ENCODE data around the gene MDN1. TPM values are rescaled to one million over a fixed set of nuclear protein-coding genes. Genes with fewer than 3 reads are reported as not detected.

Gene MDN1
- total RNA-seq, 1 experiment from 2014 or later = 50.0 TPM

DNA sequence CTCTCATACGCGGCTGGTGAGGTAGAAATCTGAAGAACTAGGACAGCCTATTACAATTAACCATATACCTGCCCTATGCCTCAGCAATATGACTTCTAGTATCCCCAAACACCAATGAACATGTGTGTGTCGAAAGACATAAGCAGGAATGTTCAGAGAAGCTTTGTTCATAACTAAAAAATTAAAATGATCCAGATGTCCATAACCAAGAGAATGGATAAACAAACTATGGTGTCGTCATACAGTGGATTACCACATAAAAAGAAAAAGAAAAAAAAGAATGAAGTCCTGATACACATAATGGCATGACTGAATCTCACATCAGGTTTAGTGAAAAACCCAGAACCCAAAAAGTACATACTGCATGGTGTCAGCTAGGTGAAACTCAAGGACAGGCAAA lies 73.9 kb downstream of the MDN1 start:
- Mint-ChIP-seq H3K4me3 (ENCODE audit: low read depth, unreplicated experiment) (no peak overlapping the region), H3K27ac (ENCODE audit: unreplicated experiment) (no peak overlapping the region), H3K4me1 (ENCODE audit: low read depth, unreplicated experiment) (no peaks in the 10 kb centered on the region), H3K9me3 (ENCODE audit: low read depth, unreplicated experiment) (no peaks in the 10 kb centered on the region), H3K36me3 (ENCODE audit: insufficient read depth, unreplicated experiment) (peaks cover 23% of the 10 kb centered on the region), H3K27me3 (ENCODE audit: unreplicated experiment) (no peaks in the 10 kb centered on the region)
- TF ChIP-seq, protein P1, sequence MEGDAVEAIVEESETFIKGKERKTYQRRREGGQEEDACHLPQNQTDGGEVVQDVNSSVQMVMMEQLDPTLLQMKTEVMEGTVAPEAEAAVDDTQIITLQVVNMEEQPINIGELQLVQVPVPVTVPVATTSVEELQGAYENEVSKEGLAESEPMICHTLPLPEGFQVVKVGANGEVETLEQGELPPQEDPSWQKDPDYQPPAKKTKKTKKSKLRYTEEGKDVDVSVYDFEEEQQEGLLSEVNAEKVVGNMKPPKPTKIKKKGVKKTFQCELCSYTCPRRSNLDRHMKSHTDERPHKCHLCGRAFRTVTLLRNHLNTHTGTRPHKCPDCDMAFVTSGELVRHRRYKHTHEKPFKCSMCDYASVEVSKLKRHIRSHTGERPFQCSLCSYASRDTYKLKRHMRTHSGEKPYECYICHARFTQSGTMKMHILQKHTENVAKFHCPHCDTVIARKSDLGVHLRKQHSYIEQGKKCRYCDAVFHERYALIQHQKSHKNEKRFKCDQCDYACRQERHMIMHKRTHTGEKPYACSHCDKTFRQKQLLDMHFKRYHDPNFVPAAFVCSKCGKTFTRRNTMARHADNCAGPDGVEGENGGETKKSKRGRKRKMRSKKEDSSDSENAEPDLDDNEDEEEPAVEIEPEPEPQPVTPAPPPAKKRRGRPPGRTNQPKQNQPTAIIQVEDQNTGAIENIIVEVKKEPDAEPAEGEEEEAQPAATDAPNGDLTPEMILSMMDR (IDR thresholded peaks at IDR 0.05; ENCODE audit: unreplicated experiment) = no peak
- DNase-seq = no peak
- intact Hi-C loops (cut with micrococcal nuclease; ENCODE audit: unreplicated experiment) = no loop called here
- CTCF ChIA-PET = no interaction called here
- BruUV-seq (replicated peaks) = no TSS peak

DNA sequence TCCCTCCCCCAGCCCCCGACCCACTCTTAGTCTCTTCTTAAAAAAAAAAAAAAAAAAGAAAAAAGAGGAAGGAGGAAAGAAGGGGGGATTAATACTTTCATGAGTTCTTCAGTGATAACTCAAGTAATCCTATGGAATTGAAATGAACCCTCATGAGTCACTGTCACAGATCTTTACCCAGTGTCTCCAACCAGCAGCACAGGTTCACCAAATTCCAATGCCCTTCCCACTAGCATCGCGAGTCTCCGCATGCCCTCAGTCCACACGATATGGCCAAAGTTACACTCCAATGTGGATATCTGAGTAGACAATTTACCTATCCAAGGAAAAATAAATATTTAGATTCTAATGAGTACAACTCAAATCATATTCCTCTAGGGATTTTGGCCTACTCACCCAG lies 74.5 kb downstream of the MDN1 start:
- intact Hi-C loops (cut with micrococcal nuclease; ENCODE audit: unreplicated experiment) = no loop called here

DNA sequence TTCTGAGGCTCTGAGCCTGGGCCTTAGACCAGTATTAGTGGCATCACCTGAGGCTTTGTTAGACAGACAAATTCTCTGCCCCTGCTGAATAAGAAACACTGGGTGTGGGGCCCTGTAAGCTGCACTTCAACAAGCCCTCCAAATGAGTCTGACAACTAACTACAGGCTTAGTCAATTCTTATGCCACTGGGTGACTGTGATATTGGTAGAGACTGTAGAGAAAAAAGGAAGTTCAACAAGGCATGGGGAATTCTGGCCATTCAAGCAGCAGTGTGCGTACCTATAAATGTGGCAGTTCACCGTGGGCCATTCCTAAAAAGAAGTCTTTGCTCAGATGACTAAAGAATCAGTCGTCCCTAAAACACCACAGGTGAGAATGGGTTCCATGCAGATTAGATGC lies 82.7 kb downstream of the MDN1 start:
- Mint-ChIP-seq H3K4me3 (ENCODE audit: low read depth, unreplicated experiment) (no peak overlapping the region), H3K4me1 (ENCODE audit: low read depth, unreplicated experiment) (no peaks in the 10 kb centered on the region), H3K9me3 (ENCODE audit: low read depth, unreplicated experiment) (no peaks in the 10 kb centered on the region), H3K27ac (ENCODE audit: unreplicated experiment) (no peak overlapping the region), H3K27me3 (ENCODE audit: unreplicated experiment) (no peaks in the 10 kb centered on the region), H3K36me3 (ENCODE audit: insufficient read depth, unreplicated experiment) (peaks cover 30% of the 10 kb centered on the region)
- BruUV-seq (replicated peaks) = no TSS peak
- CTCF ChIA-PET = no interaction called here
- no peak for DNase-seq
- TF ChIP-seq, protein P1 (IDR thresholded peaks at IDR 0.05; ENCODE audit: unreplicated experiment) = no peak
- intact Hi-C loops (cut with micrococcal nuclease; ENCODE audit: unreplicated experiment) = no loop called here

More for the DNA sequence above, 74.5 kb downstream of the MDN1 start:
- CTCF ChIA-PET = no interaction called here
- no peaks in the 10 kb centered on the region for H3K4me1 Mint-ChIP-seq (ENCODE audit: low read depth, unreplicated experiment)
- no peaks in the 10 kb centered on the region for H3K27me3 Mint-ChIP-seq (ENCODE audit: unreplicated experiment)
- TF ChIP-seq, protein P1 (IDR thresholded peaks at IDR 0.05; ENCODE audit: unreplicated experiment) = no peak
- no peak for DNase-seq
- no peak overlapping the region for H3K4me3 Mint-ChIP-seq (ENCODE audit: low read depth, unreplicated experiment)
- no peaks in the 10 kb centered on the region for H3K9me3 Mint-ChIP-seq (ENCODE audit: low read depth, unreplicated experiment)
- no TSS peak for BruUV-seq (replicated peaks)
- H3K27ac Mint-ChIP-seq (ENCODE audit: unreplicated experiment) = no peak overlapping the region
- H3K36me3 Mint-ChIP-seq (ENCODE audit: insufficient read depth, unreplicated experiment) = peaks cover 23% of the 10 kb centered on the region

DNA sequence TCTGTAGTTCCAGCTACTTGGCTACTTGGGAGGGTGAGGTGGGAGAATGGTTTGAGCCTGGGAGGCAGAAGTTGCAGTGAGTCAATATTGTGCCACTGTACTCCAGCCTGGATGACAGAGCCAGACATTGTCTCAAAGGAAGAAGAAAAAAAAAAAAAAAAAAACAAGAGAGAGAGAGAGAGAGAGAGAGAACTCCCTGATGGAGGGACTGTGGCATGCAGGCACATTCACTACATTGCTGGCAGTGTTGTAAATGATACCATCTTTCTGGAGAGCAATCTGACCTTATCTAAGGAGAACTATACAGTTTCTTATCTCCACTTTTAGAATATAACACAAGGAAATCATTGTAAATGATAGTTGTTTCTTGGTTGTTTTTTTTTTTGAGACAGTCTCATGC lies 85.1 kb downstream of the MDN1 start:
- Mint-ChIP-seq H3K36me3 (ENCODE audit: insufficient read depth, unreplicated experiment) (peaks cover 27% of the 10 kb centered on the region), H3K4me1 (ENCODE audit: low read depth, unreplicated experiment) (no peaks in the 10 kb centered on the region), H3K4me3 (ENCODE audit: low read depth, unreplicated experiment) (no peak overlapping the region), H3K9me3 (ENCODE audit: low read depth, unreplicated experiment) (no peaks in the 10 kb centered on the region), H3K27me3 (ENCODE audit: unreplicated experiment) (no peaks in the 10 kb centered on the region), H3K27ac (ENCODE audit: unreplicated experiment) (no peak overlapping the region)
- no peak for DNase-seq
- TF ChIP-seq, protein P1 (IDR thresholded peaks at IDR 0.05; ENCODE audit: unreplicated experiment) = no peak
- intact Hi-C loops (cut with micrococcal nuclease; ENCODE audit: unreplicated experiment) = no loop called here
- BruUV-seq (replicated peaks) = no TSS peak
- CTCF ChIA-PET = no interaction called here

Measured in Calu3 (cell line).